Placental pericyte (primary cell): ENCODE results near the gene PPP1R3G. TPM values are rescaled to one million over a fixed set of nuclear protein-coding genes. Genes with fewer than 3 reads are reported as not detected.

Experiments
- total RNA-seq: library from RNA; depleted of rRNA; stranded (reverse); fragments of >200 nt; gene quantifications from 2 replicates; pipeline ENCODE4 v1.2.3, GENCODE V29; 2012

PPP1R3G gene
- 0.66 and 1.0 TPM in 2 replicates for total RNA-seq

GRCh38 chr6:5084781-5085647 lies at the start of gene PPP1R3G:
Gene PPP1R3G (plus strand): TSS chr6:5085341. CDS start chr6:5085486, 145 bp downstream.

Other genes with a start within 250 kb of the PPP1R3G start
- gene RPP40, start 81.3 kb upstream of the PPP1R3G start, total RNA-seq: 6.3 and 15.5 TPM in 2 replicates
- 10.9 and 14.2 TPM in 2 replicates for gene LYRM4, start 175.6 kb downstream of the PPP1R3G start, total RNA-seq
- 15.8 and 38.8 TPM in 2 replicates for gene FARS2, start 176.2 kb downstream of the PPP1R3G start, total RNA-seq